Esophagus squamous epithelium (tissue), 5 donors: Measurements from ENCODE around the gene G0S2. TPM values are rescaled to one million over a fixed set of nuclear protein-coding genes. Genes with fewer than 3 reads are reported as not detected.

ENCODE experiments used
- DNase-seq: peaks from one replicate; lab custom pipeline; 2025; lab: John Stamatoyannopoulos, UW
- H3K27ac ChIP-seq, 4 donors: fragments of 200-600 bp; sonication (generic); one replicate each; pipeline ENCODE4 v1.5.1; 2016 to 2019; ENCODE audit warnings: mild to moderate bottlenecking in 1 of 4
- H3K27me3 ChIP-seq, 4 donors: fragments of 200-600 bp; sonication (generic); 1 replicate in 3 of 4; 2 replicates in 1 of 4; pipeline versions ENCODE4 v1.5.1 to v1.6.0; 2017 to 2021; ENCODE audit warnings: antibody characterized with exemption in 1 of 4
- H3K36me3 ChIP-seq, 3 donors: fragments of 200-600 bp; sonication (generic); one replicate each; pipeline ENCODE4 v1.5.1; 2016 to 2019
- H3K4me1 ChIP-seq, 3 donors: fragments of 200-600 bp; sonication (generic); one replicate each; pipeline ENCODE4 v1.5.1; 2017 to 2019
- H3K4me3 ChIP-seq, 4 donors: fragments of 200-600 bp; sonication (generic); 1 replicate in 3 of 4; 2 replicates in 1 of 4; pipeline ENCODE4 v1.5.1; 2016 to 2019; ENCODE audit warnings: mild to moderate bottlenecking in 2 of 4, moderate library complexity in 1 of 4
- H3K9me3 ChIP-seq, 3 donors: fragments of 200-600 bp; sonication (generic); one replicate each; pipeline ENCODE4 v1.5.1; 2016 to 2019
- POLR2A ChIP-seq, 4 donors: fragments of 450-650 bp; IDR thresholded peaks; one replicate each; pipeline ENCODE4 v1.6.1; 2017; ENCODE audit warnings: antibody characterized with exemption in 4 of 4, mild to moderate bottlenecking in 4 of 4, moderate library complexity in 3 of 4
- WGBS, 2 donors: methylation state at CpG; one replicate each; pipeline ENCODE4 v1.1.5; 2018; 5-methylcytosine and 5-hydroxymethylcytosine counted together
- intact Hi-C: fragments of 100-400 bp; cut with DNase I; formaldehyde crosslinking; loops from one replicate; pipeline ENCODE4 v1.15.0; 2022
- total RNA-seq, 4 donors: library from RNA; depleted of rRNA; stranded (reverse); fragments of >200 nt; gene quantifications; one replicate each; pipeline ENCODE4 v1.1.0, GENCODE V29; 2016
- TF ChIP-seq, protein P1 (sequence below), 6 experiments: fragments of 450-650 bp in 4 of 6; fragments of 200-600 bp in 2 of 6; sonication (generic) in 2 of 6; IDR thresholded peaks; one replicate each; pipeline ENCODE4 v1.5.1; 2016 to 2019; ENCODE audit warnings: antibody characterized with exemption in 6 of 6, mild to moderate bottlenecking in 4 of 6, moderate library complexity in 4 of 6
- donor health status: DM: yes; HTN: yes; CAD: no.

The G0S2 gene
- total RNA-seq, 4 donors from 2014 or later, result 6.7 to 25.2 (median 7.1) TPM

GRCh38 chr1:209627732-209628196, 47.4 kb upstream of the G0S2 start:
- peaks cover 0 to 49% (median 4%) of the 10 kb centered on the region in 3 donors for H3K36me3 ChIP-seq
- no peak overlapping the region for H3K4me3 ChIP-seq
- DNase-seq, result no peak
- intact Hi-C loops, result loop anchor here (10.0 kb wide), 1 partner anchor 53 kb away; no protein-coding TSS in a partner anchor
- H3K9me3 ChIP-seq, result no peaks in the 10 kb centered on the region
- H3K4me1 ChIP-seq, result peaks cover 17 to 75% (median 39%) of the 10 kb centered on the region in 3 donors
- H3K27me3 ChIP-seq, result peaks cover 0 to 6% (median 0%) of the 10 kb centered on the region in 4 donors
- H3K27ac ChIP-seq, result peak overlapping the region in 2 of 4 donors; percentile 39 to 67
- WGBS, 2 donors, result 44 to 55% methylated on average over 6 to 11 of the region's 16 CpGs
- TF ChIP-seq, protein P1, sequence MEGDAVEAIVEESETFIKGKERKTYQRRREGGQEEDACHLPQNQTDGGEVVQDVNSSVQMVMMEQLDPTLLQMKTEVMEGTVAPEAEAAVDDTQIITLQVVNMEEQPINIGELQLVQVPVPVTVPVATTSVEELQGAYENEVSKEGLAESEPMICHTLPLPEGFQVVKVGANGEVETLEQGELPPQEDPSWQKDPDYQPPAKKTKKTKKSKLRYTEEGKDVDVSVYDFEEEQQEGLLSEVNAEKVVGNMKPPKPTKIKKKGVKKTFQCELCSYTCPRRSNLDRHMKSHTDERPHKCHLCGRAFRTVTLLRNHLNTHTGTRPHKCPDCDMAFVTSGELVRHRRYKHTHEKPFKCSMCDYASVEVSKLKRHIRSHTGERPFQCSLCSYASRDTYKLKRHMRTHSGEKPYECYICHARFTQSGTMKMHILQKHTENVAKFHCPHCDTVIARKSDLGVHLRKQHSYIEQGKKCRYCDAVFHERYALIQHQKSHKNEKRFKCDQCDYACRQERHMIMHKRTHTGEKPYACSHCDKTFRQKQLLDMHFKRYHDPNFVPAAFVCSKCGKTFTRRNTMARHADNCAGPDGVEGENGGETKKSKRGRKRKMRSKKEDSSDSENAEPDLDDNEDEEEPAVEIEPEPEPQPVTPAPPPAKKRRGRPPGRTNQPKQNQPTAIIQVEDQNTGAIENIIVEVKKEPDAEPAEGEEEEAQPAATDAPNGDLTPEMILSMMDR (IDR thresholded peaks at IDR 0.05), result peak; percentile 79 to 96 (median 90)
- no peak for TF ChIP-seq POLR2A (IDR thresholded peaks at IDR 0.05)

- Histone ChIP-seq H3K27me3 (peaks cover 0 to 2% (median 0%) of the 10 kb centered on the region in 4 donors), H3K36me3 (peaks cover 0 to 40% (median 0%) of the 10 kb centered on the region in 3 donors), H3K4me3 (no peak overlapping the region), H3K27ac (peak overlapping the region; percentile 39 to 69 (median 55)), H3K4me1 (peaks cover 17 to 72% (median 39%) of the 10 kb centered on the region in 3 donors), H3K9me3 (no peaks in the 10 kb centered on the region)
- intact Hi-C loops, result loop anchor here (10.0 kb wide), 1 partner anchor 54 kb away; no protein-coding TSS in a partner anchor
- 34 to 48% methylated on average over 7 of the region's 7 CpGs for WGBS, 2 donors
- TF ChIP-seq, protein P1 (IDR thresholded peaks at IDR 0.05), result no peak
- TF ChIP-seq POLR2A (IDR thresholded peaks at IDR 0.05), result no peak
- no peak for DNase-seq
These were observed 46.5 kb upstream of the G0S2 start for GRCh38 chr1:209628618-209629299.

- TF ChIP-seq, protein P1 (IDR thresholded peaks at IDR 0.05), result no peak
- TF ChIP-seq POLR2A (IDR thresholded peaks at IDR 0.05), result no peak
- intact Hi-C loops, result loop anchor here (10.0 kb wide), 1 partner anchor 55 kb away; no protein-coding TSS in a partner anchor
These were observed 45.4 kb upstream of the G0S2 start for GRCh38 chr1:209629621-209630382.

DNA sequence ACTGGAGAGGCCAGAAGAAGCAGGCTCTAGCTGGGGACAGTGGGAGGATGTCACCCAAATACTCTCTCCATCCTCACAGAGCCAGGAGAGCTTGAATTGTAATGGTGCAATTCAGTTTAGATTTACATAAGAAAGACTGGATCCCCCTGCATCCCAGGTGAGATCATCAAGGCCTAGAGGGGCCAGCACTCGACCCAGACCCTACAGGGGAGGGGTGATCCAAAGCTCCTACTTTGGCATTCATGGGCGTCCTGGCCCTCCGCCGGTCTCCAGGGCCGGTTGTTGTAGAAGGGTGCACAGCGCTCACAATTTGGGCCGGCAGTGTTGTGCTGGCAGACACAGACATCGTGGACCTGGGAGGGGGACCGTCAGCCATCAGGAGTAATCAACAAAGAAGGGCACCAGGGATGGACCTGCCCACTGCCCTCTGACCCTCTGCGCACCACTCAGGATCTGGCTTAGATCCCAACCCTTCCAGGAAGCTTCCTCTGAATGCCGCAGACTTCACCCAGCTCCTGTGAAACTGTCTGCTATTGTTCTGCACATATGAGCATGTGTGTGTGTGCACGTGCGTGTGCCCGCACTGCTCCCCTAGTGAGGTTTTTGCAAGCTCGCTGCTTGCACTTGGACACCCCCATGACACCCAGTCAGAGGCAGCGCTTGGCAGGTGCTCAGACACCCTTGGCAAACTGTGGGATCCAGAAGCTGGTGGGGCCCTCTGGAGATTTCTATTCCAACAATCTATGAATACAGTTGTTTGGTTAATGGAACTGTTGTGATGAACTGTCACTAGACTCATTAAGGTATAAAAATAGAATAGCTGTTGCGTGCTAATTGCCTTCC, 44.6 kb upstream of the G0S2 start:
- DNase-seq, result no peak
- Histone ChIP-seq H3K4me1 (peaks cover 14 to 64% (median 37%) of the 10 kb centered on the region in 3 donors), H3K27ac (peak overlapping the region in 2 of 4 donors; percentile 67 to 69), H3K4me3 (no peak overlapping the region), H3K36me3 (peaks cover 0 to 36% (median 0%) of the 10 kb centered on the region in 3 donors), H3K27me3 (no peaks in the 10 kb centered on the region), H3K9me3 (no peaks in the 10 kb centered on the region)
- 44 to 59% methylated on average over 6 to 9 of the region's 17 CpGs for WGBS, 2 donors
- intact Hi-C loops, result no loop called here
- TF ChIP-seq POLR2A (IDR thresholded peaks at IDR 0.05), result no peak
- TF ChIP-seq, protein P1 (IDR thresholded peaks at IDR 0.05), result no peak

More at GRCh38 chr1:209629621-209630382, 45.4 kb upstream of the G0S2 start:
- no peaks in the 10 kb centered on the region for H3K9me3 ChIP-seq
- no peaks in the 10 kb centered on the region for H3K27me3 ChIP-seq
- WGBS, 2 donors, result 100% methylated on average over 1 of the region's 11 CpGs; no CpG with 5 or more reads in 1 of the 2 donors
- H3K4me3 ChIP-seq, result no peak overlapping the region
- H3K36me3 ChIP-seq, result peaks cover 0 to 43% (median 0%) of the 10 kb centered on the region in 3 donors
- peak overlapping the region; percentile 24 to 69 (median 55) for H3K27ac ChIP-seq
- no peak for DNase-seq
- H3K4me1 ChIP-seq, result peaks cover 17 to 72% (median 39%) of the 10 kb centered on the region in 3 donors
